Fibroblast of lung (primary cell): ENCODE measurements around the gene SLC22A12. TPM values are rescaled to one million over a fixed set of nuclear protein-coding genes. Genes with fewer than 3 reads are reported as not detected.

Experiments used
- DNase-seq, 2 donors: peaks; one replicate each; pipeline versions ENCODE4 v3.0.0 to v3.0.0-alpha.2; 2010; ENCODE audit warnings: low read depth in 2 of 2
- H2AFZ ChIP-seq: 2 replicates; pipeline ENCODE4 v1.5.1; 2012; ENCODE audit warnings: low read length, control low read depth, inconsistent platforms
- H3K27ac ChIP-seq: 2 replicates; pipeline ENCODE4 v1.5.1; 2011; ENCODE audit warnings: low read length, control low read depth; ENCODE audit not compliant: insufficient read depth
- H3K27me3 ChIP-seq: 2 replicates; pipeline ENCODE4 v1.5.1; 2011; ENCODE audit warnings: mild to moderate bottlenecking, low read length; ENCODE audit not compliant: control insufficient read depth, insufficient read depth
- H3K36me3 ChIP-seq: 2 replicates; pipeline ENCODE4 v1.5.1; 2011; ENCODE audit warnings: low read length; ENCODE audit not compliant: control insufficient read depth, insufficient read depth
- H3K4me1 ChIP-seq: 2 replicates; pipeline ENCODE4 v1.5.1; 2011; ENCODE audit warnings: low read length; ENCODE audit not compliant: control insufficient read depth, insufficient read depth; ENCODE audit errors: extremely low read depth
- H3K4me2 ChIP-seq: 2 replicates; pipeline ENCODE4 v1.5.1; 2011; ENCODE audit warnings: low read length, control low read depth; ENCODE audit not compliant: insufficient read depth; ENCODE audit errors: extremely low read depth
- H3K4me3 ChIP-seq, 4 experiments: fragments of 200-600 bp in 1 of 4; sonication (generic) in 1 of 4; replicated peaks in 1 of 4; 2 replicates each; pipeline ENCODE4 v1.5.1; 2011 to 2016; ENCODE audit warnings: low read length in 4 of 4, low read depth in 3 of 4, mild to moderate bottlenecking in 3 of 4, control low read depth in 2 of 4, inconsistent platforms in 1 of 4, mixed read lengths in 1 of 4; ENCODE audit not compliant: insufficient read depth in 1 of 4; ENCODE audit errors: control extremely low read depth in 1 of 4
- H3K79me2 ChIP-seq: 2 replicates; pipeline ENCODE4 v1.5.1; 2012; ENCODE audit warnings: mild to moderate bottlenecking, low read length, inconsistent platforms; ENCODE audit not compliant: control insufficient read depth, insufficient read depth
- H3K9ac ChIP-seq: 2 replicates; pipeline ENCODE4 v1.5.1; 2011; ENCODE audit warnings: mild to moderate bottlenecking, low read length, control low read depth; ENCODE audit not compliant: insufficient read depth
- H3K9me3 ChIP-seq: 2 replicates; pipeline ENCODE4 v1.5.1; 2012; ENCODE audit warnings: low read depth, low read length; ENCODE audit not compliant: control insufficient read depth, insufficient read depth
- H4K20me1 ChIP-seq: 2 replicates; pipeline ENCODE4 v1.5.1; 2011; ENCODE audit warnings: low read length; ENCODE audit not compliant: control insufficient read depth, insufficient read depth; ENCODE audit errors: extremely low read depth
- EZH2 ChIP-seq: IDR thresholded peaks from 2 replicates; pipeline ENCODE4 v1.5.1; 2012; ENCODE audit warnings: low read length, control low read depth, mild to moderate bottlenecking; ENCODE audit errors: missing control alignments
- polyA plus RNA-seq, 2 donors: library from polyadenylated mRNA; depleted of rRNA in 1 of 2; stranded (reverse) in 1 of 2; unstranded in 1 of 2; fragments of >200 nt; gene quantifications; 2 replicates each; pipeline ENCODE4 v1.2.1, GENCODE V29; 2011 to 2012; ENCODE audit warnings: missing spikeins in 1 of 2
- total RNA-seq: library from RNA; depleted of rRNA; stranded (reverse); fragments of >200 nt; gene quantifications from 2 replicates; pipeline ENCODE4 v1.2.1, GENCODE V29; 2014
- TF ChIP-seq, protein P1 (sequence below), 2 donors: IDR thresholded peaks in 1 of 2; conservative IDR thresholded peaks in 1 of 2; 1 replicate in 1 of 2; 2 replicates in 1 of 2; pipeline ENCODE4 v1.5.1; 2011 to 2012; ENCODE audit warnings: low read length in 2 of 2, control low read depth in 1 of 2, inconsistent platforms in 1 of 2, low read depth in 1 of 2, mild to moderate bottlenecking in 1 of 2

SLC22A12 gene
- total and polyA plus RNA-seq, 2 donors (not counting 1 experiment from before 2014, with no cell fraction given): not detected

GRCh38 chr11:64631675-64632074 lies 40.7 kb downstream of the SLC22A12 start:
- Histone ChIP-seq H3K9me3 (no peaks in the 10 kb centered on the region), H3K36me3 (no peaks in the 10 kb centered on the region), H4K20me1 (no peaks in the 10 kb centered on the region), H2AFZ (no peak overlapping the region), H3K79me2 (no peaks in the 10 kb centered on the region), H3K9ac (no peak overlapping the region), H3K27me3 (no peaks in the 10 kb centered on the region), H3K4me2 (no peak overlapping the region), H3K4me1 (no peaks in the 10 kb centered on the region), H3K27ac (no peak overlapping the region), H3K4me3 (no peak overlapping the region)
- TF ChIP-seq EZH2: no peak
- TF ChIP-seq, protein P1, sequence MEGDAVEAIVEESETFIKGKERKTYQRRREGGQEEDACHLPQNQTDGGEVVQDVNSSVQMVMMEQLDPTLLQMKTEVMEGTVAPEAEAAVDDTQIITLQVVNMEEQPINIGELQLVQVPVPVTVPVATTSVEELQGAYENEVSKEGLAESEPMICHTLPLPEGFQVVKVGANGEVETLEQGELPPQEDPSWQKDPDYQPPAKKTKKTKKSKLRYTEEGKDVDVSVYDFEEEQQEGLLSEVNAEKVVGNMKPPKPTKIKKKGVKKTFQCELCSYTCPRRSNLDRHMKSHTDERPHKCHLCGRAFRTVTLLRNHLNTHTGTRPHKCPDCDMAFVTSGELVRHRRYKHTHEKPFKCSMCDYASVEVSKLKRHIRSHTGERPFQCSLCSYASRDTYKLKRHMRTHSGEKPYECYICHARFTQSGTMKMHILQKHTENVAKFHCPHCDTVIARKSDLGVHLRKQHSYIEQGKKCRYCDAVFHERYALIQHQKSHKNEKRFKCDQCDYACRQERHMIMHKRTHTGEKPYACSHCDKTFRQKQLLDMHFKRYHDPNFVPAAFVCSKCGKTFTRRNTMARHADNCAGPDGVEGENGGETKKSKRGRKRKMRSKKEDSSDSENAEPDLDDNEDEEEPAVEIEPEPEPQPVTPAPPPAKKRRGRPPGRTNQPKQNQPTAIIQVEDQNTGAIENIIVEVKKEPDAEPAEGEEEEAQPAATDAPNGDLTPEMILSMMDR (conservative IDR thresholded peaks at IDR 0.05 in 1 of 2, IDR thresholded peaks at IDR 0.05 in 1 of 2; ENCODE audit: low read depth in 1 of 2, low read length in 2 of 2): no peak
- DNase-seq: no peak

GRCh38 chr11:64632237-64632636 lies 41.2 kb downstream of the SLC22A12 start:
- Histone ChIP-seq H3K27me3 (no peaks in the 10 kb centered on the region), H3K9ac (no peak overlapping the region), H4K20me1 (no peaks in the 10 kb centered on the region), H2AFZ (no peak overlapping the region), H3K27ac (no peak overlapping the region), H3K9me3 (no peaks in the 10 kb centered on the region), H3K36me3 (no peaks in the 10 kb centered on the region), H3K4me3 (no peak overlapping the region), H3K4me1 (no peaks in the 10 kb centered on the region), H3K4me2 (no peak overlapping the region), H3K79me2 (no peaks in the 10 kb centered on the region)
- no peak for DNase-seq
- TF ChIP-seq, protein P1 (conservative IDR thresholded peaks at IDR 0.05 in 1 of 2, IDR thresholded peaks at IDR 0.05 in 1 of 2; ENCODE audit: low read depth in 1 of 2, low read length in 2 of 2): no peak
- no peak for TF ChIP-seq EZH2

DNA sequence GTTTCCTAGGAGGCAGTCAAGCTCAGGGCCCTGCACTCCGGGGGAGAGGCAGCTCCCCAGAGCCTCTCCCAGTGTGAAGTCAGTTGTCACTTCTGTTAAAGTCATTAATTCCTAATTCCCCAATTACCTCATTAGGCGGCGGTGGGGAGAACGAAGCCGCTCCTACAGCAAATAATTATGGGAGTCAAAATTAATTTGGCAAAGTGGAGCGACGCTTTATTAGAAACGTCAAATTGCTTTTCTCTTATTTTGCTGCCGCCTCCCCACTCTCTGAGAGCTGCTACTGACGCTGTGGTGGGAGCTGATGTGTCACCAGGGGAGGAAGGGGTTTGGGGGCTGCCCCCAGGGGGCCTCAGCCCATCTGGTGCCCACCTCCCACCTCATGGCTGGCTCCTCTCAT lies 41.6 kb downstream of the SLC22A12 start:
- Histone ChIP-seq H3K27me3 (no peaks in the 10 kb centered on the region), H3K79me2 (no peaks in the 10 kb centered on the region), H3K4me2 (no peak overlapping the region), H2AFZ (no peak overlapping the region), H3K9ac (no peak overlapping the region), H3K4me1 (no peaks in the 10 kb centered on the region), H3K27ac (no peak overlapping the region), H3K4me3 (no peak overlapping the region), H3K36me3 (no peaks in the 10 kb centered on the region), H4K20me1 (no peaks in the 10 kb centered on the region), H3K9me3 (no peaks in the 10 kb centered on the region)
- TF ChIP-seq, protein P1 (conservative IDR thresholded peaks at IDR 0.05 in 1 of 2, IDR thresholded peaks at IDR 0.05 in 1 of 2; ENCODE audit: low read depth in 1 of 2, low read length in 2 of 2): no peak
- DNase-seq: no peak
